Right lobe of liver (tissue), 4 donors: ENCODE data around the gene KLHDC10.

Experiments
- POLR2A ChIP-seq: fragments of 450-650 bp; IDR thresholded peaks from one replicate; pipeline ENCODE4 v1.6.1; 2017; ENCODE audit warnings: antibody characterized with exemption, mild to moderate bottlenecking
- TF ChIP-seq, protein P1 (sequence below), 4 donors: fragments of 200-600 bp in 3 of 4; fragments of 450-650 bp in 1 of 4; IDR thresholded peaks; one replicate each; pipeline versions ENCODE4 v1.5.1 to v1.8.0; 2016 to 2022; ENCODE audit warnings: antibody characterized with exemption in 4 of 4, mild to moderate bottlenecking in 2 of 4
- donor health status: DM: no; HTN: no; CAD: no.
- donor health status: DM: no; HTN: no; CAD: no.
- donor health status: DM: no; HTN: yes; CAD: no.

DNA sequence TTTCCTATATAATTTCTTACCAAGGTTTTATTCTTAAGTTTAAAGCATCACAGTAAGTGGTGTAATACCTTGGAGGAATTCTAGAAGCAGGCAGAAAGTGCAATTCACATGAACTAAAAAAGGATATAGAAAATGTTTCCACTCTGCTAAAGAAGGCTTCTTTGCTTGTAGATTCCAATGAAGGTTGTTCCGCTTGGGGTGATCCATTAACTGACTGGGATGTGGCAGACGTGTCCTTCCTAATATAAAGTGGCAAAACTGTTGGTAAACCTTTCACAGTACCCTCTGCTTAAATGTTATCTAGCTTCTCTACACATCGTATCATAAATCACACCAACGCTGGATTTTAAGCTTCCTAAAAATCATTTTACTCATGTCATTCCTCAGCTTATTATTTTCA lies 21.4 kb upstream of the KLHDC10 start:
- TF ChIP-seq, protein P1, sequence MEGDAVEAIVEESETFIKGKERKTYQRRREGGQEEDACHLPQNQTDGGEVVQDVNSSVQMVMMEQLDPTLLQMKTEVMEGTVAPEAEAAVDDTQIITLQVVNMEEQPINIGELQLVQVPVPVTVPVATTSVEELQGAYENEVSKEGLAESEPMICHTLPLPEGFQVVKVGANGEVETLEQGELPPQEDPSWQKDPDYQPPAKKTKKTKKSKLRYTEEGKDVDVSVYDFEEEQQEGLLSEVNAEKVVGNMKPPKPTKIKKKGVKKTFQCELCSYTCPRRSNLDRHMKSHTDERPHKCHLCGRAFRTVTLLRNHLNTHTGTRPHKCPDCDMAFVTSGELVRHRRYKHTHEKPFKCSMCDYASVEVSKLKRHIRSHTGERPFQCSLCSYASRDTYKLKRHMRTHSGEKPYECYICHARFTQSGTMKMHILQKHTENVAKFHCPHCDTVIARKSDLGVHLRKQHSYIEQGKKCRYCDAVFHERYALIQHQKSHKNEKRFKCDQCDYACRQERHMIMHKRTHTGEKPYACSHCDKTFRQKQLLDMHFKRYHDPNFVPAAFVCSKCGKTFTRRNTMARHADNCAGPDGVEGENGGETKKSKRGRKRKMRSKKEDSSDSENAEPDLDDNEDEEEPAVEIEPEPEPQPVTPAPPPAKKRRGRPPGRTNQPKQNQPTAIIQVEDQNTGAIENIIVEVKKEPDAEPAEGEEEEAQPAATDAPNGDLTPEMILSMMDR (IDR thresholded peaks at IDR 0.05): no peak
- no peak for TF ChIP-seq POLR2A
